Dedifferentiated amniotic fluid mesenchymal stem cell (primary cell): ENCODE measurements around the gene ZBP1.

Source experiments
- DNase-seq: peaks from one replicate; pipeline ENCODE4 v3.0.0-alpha.2; 2016; ENCODE audit errors: extremely low spot score

ZBP1 gene

DNA sequence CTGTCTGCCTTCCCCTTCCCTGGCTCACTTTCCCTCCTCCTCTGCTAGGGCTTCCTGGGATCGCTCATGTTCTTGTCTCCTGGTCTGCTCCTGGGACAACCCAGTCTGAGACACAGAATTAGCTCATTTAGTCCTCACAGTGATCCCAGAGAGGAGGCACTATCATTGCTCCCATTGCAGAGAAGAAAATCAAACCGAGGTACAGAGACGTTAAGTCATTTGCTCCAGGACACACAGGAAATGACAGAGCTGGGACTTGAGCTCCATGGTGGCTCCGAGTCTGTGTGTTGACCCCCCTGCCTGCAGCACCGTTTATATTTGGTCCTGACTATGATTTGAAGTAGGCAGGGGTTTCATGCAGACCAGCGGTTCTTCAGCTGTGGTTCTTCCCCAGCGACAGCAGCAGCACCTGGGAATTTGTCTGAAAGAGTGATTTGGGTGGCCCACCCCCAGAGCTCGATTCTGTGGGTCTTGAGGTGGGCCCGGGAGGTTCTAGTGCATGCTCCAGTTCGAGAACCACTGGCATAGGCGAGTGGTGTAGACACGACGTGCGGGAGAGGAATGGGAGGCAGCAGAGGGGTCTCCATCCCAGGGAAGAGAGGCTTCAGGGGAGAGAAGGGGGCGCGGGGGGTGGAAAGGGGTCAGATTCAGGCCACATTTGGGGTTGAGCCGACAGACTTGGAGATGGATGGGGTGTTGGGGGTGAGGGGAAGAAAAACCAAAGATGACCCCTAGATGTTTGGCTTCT, 34.6 kb downstream of the ZBP1 start:
- DNase-seq, result no peak

DNA sequence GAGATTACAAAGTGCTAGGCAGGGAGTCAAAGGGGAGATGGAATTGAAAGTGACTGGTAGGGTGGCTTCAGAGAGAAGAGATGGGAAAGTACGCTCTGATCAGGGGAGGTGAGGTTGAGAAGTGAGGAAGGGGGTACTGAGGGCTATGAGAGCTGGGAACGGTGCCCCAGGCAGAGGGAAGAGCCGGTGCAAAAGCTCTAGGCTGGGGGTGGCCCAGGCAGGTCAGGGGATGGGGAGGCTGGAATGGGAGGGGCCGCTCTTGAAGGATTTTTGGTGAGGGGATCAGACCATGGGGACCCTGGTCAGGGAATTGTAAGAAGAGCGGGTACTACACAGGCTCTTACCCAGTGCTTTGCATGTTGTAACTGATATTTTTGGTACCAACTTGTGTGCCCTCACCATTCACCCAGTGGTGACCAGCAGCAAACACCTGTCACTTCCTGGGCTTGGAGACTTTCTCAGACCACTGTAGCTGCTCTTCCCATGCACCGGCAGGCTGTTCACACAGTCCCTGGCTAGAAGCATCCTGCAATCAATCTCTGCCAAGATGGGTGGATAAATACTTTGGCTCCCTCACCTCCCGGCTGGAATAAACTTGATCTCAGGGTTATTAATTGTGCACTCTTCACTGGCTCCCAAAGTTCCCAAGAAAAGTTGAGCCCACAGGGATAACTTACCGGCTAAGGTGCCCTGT, 35.3 kb downstream of the ZBP1 start:
- no peak for DNase-seq

DNA sequence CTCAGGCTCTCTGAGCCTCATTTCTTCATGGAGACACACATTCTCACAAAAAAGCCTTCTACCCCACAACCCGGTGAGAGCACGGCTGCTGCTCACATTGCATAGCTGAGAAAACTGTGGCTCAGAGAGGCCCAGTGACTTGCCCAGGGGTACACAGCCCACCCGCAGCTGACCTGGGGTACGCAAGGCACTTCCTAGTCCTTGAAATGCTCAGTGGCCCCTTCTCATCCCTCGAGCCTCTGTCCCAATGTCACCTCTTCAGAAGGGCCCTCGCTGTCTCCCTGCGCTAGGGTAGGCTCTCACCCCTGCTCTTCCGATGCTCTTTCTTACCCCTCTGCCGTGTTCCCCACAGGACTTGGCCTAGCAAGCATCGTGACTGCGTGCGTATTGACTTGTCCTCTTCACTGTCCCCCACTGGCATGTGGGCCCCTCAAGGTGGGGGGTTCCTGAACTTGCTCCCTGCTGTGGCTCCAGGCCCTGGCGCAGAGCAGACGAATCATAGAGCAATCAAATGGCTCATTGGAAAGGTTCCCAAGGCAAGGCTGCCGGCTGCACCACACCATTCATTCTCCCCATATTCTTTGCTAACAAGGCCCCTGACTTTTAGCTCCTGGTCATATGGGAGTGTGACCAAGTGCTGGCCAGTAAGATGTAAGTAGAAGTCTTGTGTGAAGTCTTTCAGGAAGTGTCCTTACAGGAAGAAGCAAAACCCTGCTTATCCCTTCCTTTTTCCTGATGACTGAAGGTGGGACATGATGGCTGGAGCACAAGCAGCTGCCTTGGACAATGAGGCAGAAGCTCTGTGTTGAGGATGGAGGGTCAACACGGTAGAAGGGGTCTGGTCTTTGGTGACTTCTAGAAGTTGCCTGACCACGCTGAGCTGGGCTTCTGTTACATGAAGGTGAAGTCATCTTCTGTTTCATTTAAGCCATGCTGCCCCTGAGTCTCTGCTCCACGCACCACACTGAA, 36.7 kb downstream of the ZBP1 start:
- no peak for DNase-seq

DNA sequence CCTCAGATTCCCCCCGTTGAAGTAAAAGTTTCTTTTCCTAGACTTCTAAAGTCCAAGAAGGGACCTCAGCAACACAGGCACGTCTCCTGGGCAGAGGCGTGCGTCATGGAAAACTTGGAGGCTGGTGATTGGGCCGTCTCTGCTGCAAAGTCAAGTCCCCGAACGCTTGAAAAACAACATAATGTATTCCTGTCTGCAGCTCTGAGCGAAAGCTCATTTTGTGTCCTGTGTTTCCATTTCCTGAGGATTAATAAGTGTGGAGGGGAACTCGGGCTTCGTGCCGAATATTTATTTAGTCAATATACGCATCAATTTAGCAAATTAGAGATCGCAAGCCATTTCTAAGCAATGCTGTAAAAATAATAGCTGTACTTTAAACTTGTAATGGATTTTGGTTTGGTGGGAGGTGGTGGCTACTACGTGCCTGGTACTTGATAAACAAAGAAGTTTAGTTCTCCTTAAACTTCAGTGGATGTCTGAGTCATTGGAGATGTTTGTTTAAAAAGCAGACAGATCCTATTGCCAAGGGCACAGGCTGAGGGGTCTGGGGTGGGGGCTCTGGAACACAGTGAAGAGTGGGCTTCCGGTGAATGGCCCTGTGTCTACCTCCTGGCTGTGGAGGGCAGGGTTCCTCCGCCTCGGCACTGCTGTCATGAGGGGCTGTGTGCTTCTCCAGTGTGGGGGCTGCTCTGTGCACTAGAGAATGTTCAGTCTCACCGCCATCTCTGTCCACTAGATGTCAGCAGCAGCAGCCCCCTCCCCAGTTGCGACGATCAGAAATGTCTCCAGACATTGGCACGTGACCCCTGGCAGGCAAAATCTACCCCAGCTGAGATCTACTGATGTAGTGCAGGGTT, 37.6 kb downstream of the ZBP1 start:
- DNase-seq, result peak; percentile 41

DNA sequence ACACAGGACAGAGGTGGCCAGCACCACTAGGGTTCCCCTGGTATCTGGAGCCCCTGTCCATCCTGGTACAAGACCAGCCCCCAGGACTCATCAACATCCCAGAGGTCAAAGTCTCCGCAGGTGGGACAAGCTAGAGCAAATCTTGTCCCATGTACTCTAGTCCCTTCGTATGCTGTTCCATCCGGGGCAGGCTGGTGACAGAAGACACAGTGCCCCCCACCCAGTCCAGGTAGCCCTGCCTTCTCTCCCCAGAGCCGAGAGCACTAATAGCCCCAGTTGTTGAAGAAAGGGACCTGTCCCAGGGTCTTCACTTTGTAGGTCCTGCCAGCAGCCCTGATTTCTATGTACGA, 38.2 kb downstream of the ZBP1 start:
- DNase-seq, result no peak

DNA sequence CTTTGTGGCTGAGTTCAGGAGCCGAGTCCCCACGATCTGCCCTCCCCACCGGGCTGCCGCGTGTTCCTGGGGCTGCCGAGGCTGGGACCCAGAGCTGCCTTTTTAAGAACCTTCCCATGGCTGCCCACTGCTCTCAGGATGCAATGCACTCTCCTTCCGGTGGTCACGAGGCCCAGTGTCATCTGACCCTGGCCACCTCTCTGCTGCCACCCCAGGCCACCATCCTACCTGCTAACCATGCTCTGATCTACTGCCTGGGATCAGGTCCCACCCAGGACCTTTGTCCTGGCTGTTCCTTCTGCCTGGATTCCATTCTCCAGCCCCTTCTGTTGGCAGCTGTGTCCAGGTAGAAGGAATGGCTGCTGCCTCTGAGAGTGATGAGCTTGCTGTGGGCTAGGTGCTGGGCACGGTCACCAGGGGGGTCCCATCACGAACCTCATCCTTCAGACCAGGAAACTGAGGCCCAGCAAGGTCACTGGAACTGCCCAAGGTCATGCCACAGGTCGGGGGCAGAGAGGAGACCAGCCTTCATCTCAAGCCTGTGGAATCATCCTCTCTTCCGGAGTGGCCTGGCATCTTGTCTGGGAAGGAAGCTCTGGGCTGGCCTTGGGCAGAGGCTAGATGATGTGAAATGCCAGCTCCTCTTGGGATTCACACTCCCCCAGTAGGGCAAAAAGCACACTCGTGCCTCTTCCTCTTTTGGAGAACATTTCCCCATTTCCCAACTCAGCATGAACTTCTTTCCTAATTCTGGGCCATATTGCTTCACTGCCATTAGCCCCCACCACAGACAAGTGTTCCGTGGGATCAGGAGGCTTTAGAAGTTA, 38.8 kb downstream of the ZBP1 start:
- DNase-seq, result no peak

DNA sequence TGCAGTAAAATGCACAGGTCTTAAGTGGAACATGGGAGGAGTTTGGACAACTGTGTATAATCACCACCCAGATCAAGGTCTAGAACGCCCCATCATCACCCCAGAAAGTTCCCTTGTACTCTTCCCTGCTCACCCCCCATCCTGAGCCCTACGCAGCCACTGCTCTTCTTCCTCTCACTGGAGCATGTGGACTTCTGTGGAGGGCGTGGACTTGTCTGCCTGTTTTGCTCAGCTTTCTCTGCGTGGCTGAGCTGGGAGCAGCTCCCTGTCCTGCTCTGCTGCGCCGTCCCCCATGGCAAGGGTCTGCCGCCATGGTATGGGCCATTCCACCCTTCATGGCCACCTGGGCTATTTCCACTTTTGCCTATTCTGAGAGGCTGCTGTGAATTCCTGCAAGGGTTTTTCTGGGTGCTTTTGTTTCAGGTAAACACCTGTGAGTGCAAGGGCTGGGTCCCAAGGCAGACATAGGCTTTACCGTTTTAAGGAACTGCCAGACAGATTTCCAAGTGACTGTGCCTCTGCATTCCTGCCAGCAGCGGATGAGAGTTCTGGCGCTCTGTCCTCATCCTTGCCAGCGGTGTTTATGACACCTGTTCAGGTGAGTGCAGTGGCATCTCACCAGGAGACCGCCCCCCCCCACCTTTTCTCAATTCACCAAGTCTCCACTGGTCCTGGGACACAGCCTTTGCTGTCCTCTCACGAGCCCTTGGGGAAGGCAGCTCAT, 39.6 kb downstream of the ZBP1 start:
- DNase-seq, result no peak

DNA sequence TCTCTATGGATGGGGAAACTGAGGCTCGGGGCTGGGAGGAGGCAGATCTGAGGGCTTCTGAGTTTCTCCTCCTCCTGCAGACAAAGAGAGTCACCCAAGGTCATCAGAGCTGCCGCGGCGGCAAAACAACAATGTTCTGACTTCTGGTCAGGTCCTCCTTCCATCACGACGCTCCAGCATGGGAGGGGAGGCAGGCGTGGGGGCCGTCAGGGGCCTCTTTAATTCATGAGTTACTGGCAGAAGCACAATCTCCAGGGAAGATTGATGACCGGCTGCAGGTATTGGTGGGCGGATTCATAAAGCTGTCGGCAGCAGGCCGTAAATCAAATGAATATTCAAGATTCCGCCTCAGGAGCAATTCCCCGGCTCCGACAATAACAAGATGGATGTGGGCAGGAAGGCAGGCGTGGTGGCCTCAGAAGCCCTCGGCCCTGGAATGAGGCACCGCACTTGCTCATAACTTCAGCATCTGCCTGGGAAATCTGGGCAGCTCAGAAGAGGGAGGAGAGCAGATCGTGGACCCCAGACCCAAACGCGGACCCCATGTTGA, 40.3 kb downstream of the ZBP1 start:
- no peak for DNase-seq

DNA sequence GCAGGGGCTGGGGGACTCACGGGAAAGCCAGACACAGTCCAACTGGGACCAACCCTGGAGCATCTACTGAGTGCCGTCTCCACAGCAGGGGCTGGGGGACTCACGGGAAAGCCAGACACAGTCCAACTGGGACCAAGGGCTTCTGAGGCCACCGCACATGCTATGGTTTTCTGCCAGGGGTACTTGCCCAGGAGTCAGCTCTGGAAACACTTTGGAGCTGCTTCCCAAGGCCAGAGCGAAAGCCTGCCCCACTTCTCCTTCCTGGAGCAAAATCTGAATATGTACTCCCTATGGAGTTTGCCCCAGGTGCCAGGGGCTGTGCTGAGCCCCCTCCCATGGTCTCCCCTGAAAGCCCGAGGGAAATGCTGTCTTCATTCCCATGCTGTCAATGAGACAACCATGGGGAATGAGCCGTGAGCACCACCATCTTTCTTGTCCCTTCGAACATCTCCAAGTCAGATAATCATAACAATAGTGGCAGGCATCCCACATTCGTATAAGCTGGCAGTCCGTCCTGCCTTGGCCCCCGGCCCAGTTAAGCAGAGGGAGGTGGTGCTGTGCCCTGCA, 40.8 kb downstream of the ZBP1 start:
- no peak for DNase-seq

DNA sequence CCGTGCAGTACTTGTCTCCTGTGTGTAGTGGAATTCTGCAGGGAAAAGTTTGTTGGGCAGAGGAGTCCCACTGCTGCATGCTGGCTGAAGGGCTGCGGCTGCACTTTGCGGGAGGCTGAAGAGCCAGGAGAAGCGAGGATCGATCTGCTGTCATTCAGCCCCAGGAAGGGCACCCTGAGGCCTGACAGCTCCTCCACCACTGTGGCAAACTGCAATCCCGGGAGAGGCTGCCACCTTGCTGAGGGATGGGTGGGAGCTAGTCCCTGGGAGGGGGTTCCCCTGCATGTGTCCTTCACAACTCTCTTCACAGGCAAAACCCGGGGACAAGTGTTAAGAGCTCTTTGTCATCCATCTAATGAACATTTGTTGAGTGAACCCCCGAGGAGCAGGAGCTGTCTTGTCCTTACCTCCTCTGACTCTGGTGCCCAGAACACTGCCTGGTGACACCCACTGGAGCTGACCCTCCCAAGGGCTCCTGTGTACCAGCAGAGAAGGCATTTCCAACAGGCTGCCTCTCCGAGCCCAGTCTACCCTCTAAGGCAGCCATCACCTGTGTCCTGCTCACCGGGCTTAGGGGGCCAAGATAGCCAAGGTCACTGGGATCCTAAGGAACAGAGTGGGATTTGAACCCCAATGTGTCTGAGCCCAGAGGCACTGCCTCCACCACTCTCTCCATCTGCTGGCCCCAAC, 41.6 kb downstream of the ZBP1 start:
- no peak for DNase-seq

DNA sequence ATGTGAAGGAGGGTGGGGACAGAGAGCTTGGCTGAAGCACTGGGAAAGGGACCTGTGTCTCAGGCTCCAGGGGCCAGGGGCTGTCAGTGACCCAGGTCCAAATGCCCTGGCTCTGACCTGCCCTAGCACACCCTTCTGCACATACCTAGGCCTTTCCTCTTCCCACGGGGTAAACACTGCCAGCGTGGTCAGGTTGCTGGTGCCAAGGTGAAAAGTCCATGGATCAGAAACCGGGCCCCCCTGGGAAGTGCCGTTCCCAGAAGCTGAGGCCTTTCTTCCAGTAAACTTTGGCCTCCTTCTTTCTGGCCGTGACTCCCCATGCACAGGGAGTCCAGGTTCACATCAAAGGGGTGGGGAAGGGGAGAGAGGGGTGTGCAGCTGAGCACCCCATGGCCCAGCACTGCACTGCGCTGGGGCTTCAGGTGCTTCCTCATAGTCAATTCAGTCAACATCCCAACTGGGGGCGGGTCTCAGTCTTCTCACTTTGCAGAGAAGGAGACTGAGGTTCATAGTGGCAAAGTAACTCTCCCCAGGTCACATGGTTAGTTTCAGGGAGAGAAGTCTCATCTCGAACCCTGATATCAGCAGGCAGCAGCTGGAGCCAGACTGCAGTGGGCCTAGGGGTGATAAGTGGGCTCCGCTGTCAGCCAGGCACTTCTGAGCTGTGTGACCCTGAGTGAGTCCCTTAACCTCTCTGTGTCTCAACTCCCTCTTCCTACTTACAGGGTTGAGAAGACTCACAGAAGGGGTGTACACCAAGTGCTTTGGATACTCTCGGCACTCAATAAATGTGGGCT, 42.3 kb downstream of the ZBP1 start:
- DNase-seq, result no peak

DNA sequence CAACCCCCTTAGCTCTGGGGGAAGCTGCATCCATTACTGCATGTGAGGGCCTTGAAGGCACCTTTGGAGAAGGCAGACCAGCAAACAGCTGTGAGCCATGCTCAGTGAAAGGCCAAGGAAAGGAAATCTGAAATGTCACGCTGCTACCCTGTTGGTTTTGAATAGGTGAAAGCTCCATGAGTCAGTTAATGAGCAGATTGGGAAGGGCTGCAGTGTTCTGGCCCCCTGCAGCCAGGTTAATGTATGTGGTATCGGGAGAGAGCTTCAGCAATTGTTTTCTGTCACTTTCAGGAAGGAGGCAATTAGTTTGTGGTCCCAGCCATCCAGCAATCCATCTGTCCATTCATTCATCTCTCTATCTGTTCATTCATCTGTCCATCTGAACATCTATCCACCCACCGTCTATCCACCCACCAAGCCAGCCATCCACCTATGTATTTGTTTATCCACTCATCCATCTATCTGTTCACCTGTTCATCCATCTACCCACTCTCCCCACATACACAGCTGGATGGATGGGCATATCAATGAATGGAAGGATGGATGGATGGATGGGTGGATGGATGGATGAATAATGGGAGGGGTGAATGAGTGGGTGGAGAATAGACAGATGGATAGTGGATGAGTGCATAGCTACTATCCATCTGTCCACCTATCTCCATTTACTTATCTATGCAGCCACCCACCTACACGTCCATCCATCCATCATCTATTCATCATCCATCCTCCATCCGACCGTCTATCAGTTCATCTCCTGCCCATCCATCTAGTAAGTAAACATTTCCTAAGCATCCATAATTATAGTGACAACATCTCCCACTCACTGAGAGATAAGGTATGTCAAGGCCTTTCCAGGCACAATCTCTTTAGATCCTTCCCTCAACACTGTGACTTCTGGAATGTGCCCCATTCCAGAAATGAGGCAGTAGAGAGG, 43.3 kb downstream of the ZBP1 start:
- DNase-seq, result no peak

DNA sequence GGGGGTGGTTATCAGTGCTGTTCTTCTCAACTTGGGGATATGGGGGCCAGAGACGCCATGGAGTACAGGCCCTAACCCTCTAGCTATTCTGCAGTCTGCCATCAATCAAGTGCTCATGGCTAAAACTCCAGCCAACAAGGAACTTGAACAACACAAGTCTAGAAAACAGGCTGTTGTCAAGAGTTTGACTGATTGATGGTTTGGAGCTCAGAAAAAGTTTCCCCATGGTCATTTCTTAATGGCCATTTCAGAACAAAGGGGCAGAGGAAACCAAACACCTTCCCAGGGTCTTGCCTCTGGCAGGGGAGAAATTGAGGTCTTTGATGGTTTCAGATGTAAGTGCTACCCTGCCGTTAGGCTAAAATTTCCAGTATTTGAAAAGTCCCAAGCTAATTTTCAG, 44.2 kb downstream of the ZBP1 start:
- no peak for DNase-seq

DNA sequence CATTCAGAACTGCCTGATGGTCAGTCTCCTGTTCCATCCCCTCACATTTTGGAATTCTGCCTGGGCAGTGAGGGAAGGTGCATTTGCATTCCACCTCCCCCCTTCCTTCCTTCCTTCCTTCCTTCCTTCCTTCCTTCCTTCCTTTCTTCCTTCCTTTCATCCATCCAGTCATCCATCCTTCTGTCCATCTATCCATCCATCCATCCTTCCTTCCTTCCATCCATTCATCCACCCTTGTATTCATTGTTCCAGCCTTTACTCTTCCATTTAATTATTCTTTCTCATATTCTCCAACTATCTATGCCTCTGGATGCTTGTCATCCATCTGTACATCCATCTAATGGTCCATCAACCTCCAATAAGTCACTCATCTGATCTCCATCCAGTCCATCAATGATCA, 45.3 kb downstream of the ZBP1 start:
- DNase-seq, result no peak

DNA sequence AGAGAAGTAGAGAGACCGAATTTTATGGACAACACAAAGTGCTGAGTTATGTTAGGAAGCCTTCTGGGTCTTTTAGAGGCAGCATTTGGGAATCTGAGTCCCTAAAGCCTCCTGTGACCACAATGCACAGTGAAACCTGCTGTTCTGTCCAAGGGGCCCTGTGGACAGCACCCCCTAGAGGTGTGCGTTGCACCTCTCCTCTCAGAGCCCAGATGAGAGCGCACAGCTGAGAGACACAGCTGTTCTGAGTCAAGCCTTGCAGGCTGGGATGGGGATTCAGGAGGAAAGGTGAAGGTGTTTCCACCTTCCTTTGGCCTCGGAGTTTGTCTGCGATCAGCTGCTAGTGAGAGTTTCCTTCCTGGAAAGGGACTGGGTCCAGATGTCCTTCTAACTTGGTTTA, 46.3 kb downstream of the ZBP1 start:
- DNase-seq, result no peak

DNA sequence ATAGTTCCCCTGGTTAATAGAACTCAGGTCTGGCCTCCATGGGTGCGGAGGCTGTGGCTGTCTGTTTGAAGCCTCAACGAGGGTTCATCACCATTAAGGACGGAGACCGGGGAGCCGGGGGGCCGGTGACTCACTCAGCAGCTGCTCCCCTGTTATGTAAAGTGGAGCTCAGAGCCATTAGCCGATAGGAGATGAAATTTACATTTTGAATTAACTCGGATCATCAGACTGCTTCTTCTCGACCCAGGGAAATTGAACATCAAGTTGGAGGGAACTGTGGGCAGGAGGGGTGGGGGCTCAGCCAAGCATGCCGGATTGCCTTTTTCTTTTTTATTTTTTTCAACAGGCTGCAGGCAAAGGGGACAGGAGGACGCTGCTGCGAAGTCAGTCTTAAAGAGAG, 47.0 kb downstream of the ZBP1 start:
- DNase-seq, result no peak
